ENCODE results near the gene RAD9B.

DNA sequence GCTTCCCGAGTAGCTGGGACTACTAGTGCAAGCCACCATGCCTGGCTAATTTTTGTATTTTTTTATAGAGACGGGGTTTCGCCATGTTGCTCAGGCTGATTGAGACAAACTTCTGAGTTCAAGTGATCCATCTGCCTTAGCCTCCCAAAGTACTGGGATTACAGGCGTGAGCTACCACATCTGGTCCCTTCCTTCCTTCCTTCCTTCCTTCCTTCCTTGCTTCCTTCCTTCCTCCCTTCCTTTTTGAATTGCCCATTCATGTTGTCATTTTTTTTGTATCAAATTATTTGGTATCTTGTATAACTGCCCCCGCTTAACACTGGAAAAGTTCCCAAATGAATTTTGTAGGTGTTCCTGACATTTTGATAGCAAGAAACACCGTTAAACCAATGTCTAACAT is 11.7 kb downstream of the RAD9B start:
- TF ChIP-seq CTCF (IDR thresholded peaks at IDR 0.05) = no peak
- TF ChIP-seq MAFK (IDR thresholded peaks at IDR 0.05; ENCODE audit: partially characterized antibody) = no peak
- no peak for TF ChIP-seq PBX3 (IDR thresholded peaks at IDR 0.05)
- TF ChIP-seq KDM1A (IDR thresholded peaks at IDR 0.05; ENCODE audit: low read depth) = no peak
